Liver (tissue), 2 donors: ENCODE data around the gene ATP6V1G3.

Source experiments
- TF ChIP-seq, protein P1 (sequence below): fragments of 150-350 bp; IDR thresholded peaks from 2 replicates; pipeline ENCODE4 v1.5.1; 2017; ENCODE audit warnings: improper control_type of control experiment, low read depth, low read length; ENCODE audit not compliant: missing input control
- TF ChIP-seq, protein P2 (sequence below): IDR thresholded peaks from 2 replicates; pipeline ENCODE4 v1.6.1; 2016; ENCODE audit warnings: antibody characterized with exemption, mild to moderate bottlenecking
- donor health status: healthy.

DNA sequence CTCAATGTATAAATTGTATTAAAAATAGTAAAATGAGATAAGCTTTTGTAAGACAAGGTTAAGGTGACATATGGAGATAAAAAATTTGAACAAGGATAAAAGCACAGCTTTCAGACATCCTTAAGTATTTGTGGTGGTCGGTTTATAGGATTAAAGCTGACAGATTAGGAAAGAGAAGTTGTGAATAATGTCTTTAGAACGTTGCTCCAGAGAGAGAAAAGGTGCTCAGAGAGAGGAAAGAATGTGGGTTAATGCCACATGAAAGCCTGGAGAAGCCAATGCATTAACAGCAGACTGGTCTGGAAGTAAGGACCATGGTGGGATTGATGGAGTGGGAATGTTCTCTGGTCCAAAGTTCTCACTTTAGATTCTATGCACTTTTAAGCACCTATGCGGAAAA, 44.8 kb downstream of the ATP6V1G3 start:
- TF ChIP-seq, protein P1, sequence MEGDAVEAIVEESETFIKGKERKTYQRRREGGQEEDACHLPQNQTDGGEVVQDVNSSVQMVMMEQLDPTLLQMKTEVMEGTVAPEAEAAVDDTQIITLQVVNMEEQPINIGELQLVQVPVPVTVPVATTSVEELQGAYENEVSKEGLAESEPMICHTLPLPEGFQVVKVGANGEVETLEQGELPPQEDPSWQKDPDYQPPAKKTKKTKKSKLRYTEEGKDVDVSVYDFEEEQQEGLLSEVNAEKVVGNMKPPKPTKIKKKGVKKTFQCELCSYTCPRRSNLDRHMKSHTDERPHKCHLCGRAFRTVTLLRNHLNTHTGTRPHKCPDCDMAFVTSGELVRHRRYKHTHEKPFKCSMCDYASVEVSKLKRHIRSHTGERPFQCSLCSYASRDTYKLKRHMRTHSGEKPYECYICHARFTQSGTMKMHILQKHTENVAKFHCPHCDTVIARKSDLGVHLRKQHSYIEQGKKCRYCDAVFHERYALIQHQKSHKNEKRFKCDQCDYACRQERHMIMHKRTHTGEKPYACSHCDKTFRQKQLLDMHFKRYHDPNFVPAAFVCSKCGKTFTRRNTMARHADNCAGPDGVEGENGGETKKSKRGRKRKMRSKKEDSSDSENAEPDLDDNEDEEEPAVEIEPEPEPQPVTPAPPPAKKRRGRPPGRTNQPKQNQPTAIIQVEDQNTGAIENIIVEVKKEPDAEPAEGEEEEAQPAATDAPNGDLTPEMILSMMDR, result no peak
- TF ChIP-seq, protein P2, sequence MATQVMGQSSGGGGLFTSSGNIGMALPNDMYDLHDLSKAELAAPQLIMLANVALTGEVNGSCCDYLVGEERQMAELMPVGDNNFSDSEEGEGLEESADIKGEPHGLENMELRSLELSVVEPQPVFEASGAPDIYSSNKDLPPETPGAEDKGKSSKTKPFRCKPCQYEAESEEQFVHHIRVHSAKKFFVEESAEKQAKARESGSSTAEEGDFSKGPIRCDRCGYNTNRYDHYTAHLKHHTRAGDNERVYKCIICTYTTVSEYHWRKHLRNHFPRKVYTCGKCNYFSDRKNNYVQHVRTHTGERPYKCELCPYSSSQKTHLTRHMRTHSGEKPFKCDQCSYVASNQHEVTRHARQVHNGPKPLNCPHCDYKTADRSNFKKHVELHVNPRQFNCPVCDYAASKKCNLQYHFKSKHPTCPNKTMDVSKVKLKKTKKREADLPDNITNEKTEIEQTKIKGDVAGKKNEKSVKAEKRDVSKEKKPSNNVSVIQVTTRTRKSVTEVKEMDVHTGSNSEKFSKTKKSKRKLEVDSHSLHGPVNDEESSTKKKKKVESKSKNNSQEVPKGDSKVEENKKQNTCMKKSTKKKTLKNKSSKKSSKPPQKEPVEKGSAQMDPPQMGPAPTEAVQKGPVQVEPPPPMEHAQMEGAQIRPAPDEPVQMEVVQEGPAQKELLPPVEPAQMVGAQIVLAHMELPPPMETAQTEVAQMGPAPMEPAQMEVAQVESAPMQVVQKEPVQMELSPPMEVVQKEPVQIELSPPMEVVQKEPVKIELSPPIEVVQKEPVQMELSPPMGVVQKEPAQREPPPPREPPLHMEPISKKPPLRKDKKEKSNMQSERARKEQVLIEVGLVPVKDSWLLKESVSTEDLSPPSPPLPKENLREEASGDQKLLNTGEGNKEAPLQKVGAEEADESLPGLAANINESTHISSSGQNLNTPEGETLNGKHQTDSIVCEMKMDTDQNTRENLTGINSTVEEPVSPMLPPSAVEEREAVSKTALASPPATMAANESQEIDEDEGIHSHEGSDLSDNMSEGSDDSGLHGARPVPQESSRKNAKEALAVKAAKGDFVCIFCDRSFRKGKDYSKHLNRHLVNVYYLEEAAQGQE, result no peak
